ENCODE data around the gene GIPC1.

DNA sequence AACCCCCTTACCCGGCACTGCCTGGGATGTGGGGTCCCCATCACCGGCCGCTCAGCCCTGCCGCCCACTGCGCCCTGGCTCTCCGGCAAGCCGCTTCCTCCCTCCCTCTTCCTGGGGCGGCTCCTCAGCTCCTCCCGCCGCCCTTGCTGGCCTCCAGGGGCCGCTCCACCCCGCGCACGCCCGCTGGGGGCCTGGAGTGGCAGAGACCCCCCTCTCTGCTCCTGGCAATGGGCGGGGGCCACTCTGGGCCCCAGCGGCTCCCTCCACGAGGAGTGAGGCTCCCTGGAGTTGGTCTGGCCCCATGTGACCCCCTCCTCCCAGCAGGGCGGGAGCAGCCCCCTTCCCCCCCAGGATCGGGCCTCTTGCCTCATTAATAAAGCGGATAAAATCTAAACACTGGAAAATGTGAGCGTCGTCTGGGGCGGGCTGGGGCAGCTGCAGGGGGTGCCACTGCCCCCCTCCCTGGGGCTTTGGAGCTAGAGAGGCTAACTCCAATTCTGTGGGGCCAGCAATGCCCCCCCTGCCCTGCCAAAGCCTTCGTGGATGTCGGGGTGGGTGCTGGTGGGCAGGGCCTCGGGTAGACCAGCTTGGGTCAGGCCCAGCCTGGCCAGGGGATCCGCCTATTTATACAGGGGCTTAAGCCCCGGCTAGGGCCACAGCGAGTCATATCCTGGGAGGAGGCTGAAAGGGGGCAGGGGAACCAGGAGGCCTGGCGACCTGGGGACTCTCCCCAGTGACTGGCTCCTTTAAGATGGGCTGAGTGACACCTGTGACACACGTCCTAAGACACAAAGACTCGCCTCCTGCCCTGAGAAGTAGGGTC is 20.5 kb downstream of the GIPC1 start, which contains the start of gene PTGER1:
- TF ChIP-seq, protein P1, sequence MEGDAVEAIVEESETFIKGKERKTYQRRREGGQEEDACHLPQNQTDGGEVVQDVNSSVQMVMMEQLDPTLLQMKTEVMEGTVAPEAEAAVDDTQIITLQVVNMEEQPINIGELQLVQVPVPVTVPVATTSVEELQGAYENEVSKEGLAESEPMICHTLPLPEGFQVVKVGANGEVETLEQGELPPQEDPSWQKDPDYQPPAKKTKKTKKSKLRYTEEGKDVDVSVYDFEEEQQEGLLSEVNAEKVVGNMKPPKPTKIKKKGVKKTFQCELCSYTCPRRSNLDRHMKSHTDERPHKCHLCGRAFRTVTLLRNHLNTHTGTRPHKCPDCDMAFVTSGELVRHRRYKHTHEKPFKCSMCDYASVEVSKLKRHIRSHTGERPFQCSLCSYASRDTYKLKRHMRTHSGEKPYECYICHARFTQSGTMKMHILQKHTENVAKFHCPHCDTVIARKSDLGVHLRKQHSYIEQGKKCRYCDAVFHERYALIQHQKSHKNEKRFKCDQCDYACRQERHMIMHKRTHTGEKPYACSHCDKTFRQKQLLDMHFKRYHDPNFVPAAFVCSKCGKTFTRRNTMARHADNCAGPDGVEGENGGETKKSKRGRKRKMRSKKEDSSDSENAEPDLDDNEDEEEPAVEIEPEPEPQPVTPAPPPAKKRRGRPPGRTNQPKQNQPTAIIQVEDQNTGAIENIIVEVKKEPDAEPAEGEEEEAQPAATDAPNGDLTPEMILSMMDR (IDR thresholded peaks at IDR 0.05), result peak in 4 of 6 experiments; percentile 34 to 56 (median 40)
- TF ChIP-seq POLR2A (IDR thresholded peaks at IDR 0.05), result no peak

Measured in esophagus squamous epithelium (tissue), 4 donors.